GM12801 (cell line): Measurements from ENCODE around the gene MVD.

Experiments
- CTCF ChIP-seq: IDR thresholded peaks from one replicate; pipeline ENCODE4 v1.5.1; 2011; ENCODE audit warnings: control low read depth; ENCODE audit not compliant: insufficient read length; ENCODE audit errors: extremely low read depth

Gene MVD, protein sequence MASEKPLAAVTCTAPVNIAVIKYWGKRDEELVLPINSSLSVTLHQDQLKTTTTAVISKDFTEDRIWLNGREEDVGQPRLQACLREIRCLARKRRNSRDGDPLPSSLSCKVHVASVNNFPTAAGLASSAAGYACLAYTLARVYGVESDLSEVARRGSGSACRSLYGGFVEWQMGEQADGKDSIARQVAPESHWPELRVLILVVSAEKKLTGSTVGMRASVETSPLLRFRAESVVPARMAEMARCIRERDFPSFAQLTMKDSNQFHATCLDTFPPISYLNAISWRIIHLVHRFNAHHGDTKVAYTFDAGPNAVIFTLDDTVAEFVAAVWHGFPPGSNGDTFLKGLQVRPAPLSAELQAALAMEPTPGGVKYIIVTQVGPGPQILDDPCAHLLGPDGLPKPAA

GRCh38 chr16:88662843-88663606 is at the start of gene MVD:
MVD (minus strand) TSS chr16:88663091; CDS start chr16:88663080, 11 bp downstream.
- no peak for TF ChIP-seq CTCF

GRCh38 chr16:88712362-88712979 is 49.6 kb upstream of the MVD start:
- no peak for TF ChIP-seq CTCF

GRCh38 chr16:88711750-88712340 is 49.0 kb upstream of the MVD start:
- no peak for TF ChIP-seq CTCF

DNA sequence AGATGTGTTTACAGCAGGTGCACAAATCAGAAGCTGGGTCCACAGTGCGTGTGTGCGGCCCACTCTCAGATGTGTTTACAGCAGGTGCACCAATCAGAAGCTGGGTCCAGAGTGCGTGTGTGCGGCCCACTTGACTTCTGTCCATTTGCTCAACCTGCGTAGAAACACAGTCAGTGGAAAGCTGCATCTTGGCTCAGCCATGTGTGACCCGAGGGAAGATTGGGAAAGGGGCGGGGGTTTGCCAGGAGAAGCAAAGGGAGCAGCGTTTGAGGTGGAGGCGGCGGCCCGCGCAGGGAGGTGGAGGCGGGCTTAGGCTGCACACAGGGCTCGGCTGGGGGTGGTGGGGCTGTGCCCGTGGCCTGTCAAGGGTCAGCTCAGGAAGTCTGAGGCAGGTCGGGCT is 47.7 kb upstream of the MVD start:
- no peak for TF ChIP-seq CTCF

DNA sequence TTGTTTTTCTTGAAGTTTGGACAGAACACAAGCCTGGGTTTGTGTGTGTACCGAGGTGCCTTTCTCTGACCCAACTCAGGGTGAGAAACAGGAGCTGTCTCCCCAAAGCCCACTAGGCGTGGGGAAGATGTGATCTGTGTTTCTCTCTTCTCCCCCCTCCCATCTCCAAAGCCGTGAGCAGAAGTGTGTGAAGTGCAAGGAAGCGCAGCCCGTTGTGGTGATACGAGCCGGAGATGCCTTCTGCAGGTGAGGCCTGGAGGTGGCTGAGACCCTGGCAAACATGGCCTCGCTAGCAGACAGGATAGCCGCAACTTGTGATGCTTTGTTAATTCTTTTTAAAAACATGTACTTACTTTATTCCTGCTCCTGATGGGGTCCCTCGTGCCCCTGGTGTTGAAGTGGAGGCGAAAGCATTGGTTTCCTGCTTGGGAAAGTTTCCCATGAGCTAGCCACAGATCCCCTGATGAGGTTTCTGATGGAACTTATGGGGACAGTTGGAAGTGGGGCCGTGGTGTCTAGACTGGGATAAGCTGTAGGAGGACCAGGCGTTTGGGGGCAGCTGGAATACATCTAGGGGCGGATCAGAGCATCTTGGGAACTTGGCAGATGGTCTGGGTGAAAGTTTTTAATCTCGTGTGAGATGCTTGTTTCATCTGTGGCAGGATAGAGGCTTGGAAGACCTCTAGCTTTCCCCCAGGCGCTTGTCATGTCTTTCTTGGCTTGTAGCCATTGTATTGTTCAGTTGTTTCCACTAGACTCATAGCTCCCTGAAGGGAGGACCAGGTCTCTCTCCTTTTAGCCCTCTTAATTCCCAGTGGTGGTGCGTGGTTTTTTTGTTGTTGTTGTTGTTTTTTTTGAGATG is 44.3 kb upstream of the MVD start:
- no peak for TF ChIP-seq CTCF

DNA sequence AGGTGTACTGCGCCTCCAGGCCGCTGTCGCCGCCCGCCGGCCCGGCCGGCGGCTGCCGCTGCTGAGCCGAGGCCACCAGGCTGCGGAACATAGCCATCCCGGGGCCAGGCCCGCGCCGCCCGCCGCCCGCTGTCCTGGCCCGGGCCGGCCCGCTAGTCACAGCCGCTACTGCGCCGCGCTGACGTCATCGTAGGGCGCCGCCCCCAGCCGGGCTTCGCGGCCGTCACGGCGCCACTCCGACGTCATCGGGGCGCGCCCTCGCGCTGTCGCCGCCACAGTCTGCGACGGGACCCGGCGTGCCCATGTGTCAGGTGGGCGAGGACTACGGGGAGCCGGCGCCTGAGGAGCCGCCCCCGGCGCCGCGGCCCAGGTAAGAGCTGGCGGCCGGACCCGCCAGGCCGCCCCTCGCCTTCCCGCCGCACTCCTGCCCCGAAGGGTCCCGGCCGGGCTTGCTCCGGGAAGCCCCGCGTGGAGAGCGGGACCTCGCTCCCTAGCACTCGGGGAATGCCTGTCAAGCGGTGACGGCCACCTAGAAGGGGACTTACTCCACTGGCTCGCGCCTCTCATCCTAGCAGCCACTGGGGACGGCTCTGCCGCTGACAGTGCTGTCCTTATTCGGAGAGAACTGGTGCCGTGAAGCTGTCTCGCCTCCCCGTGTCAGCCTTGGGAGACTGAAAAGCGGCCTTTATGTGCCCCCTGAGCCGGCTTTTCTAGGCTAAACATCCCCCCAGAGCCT is 43.5 kb upstream of the MVD start, which contains the start of the genes CTU2 and RNF166:
CTU2 (plus strand) TSS at position 275 of the 736 bp plus-strand sequence; CDS start at position 303, 28 bp downstream.
RNF166 (minus strand) TSS at position 180 of the 736 bp plus-strand sequence; CDS start at position 97, 83 bp downstream.
- TF ChIP-seq CTCF: no peak
